IMR-90 (cell line): Measurements from ENCODE around the gene STX2. TPM values are rescaled to one million over a fixed set of nuclear protein-coding genes. Genes with fewer than 3 reads are reported as not detected.

Experiments used
- ATAC-seq: fragments of 200-7000 bp; cut with Tn5 transposase; 2 replicates; pipeline ENCODE4 v1.9.1; 2020; ENCODE audit warnings: low read depth, mild to moderate bottlenecking, moderate library complexity
- BruUV-seq: library from RNA; stranded (reverse); fragments of 400-500 nt; replicated peaks from 2 replicates; lab custom pipeline; 2021; lab: Mats Ljungman, UMichigan
- CTCF ChIA-PET: fragments of 300-600 bp; formaldehyde crosslinking; extraction: SDS; loops from one replicate; lab custom pipeline; 2021; ENCODE audit warnings: antibody characterized with exemption; lab: Yijun Ruan, JAX
- POLR2A ChIA-PET: fragments of 300-600 bp; sonication (Branson Sonifier 250); formaldehyde crosslinking; loops from one replicate; lab custom pipeline; 2022; ENCODE audit warnings: antibody characterized with exemption; ENCODE audit not compliant: unreplicated experiment; lab: Charles Lee
- DNase-seq: peaks from one replicate; pipeline ENCODE4 v3.0.0; 2013
- H2AFZ ChIP-seq: replicated peaks from 2 replicates; pipeline ENCODE3; 2013; ENCODE audit warnings: low read length, mild to moderate bottlenecking; ENCODE audit not compliant: poor library complexity
- H2AK5ac ChIP-seq: 2 replicates; pipeline ENCODE4 v1.6.1; 2013; ENCODE audit warnings: low read depth, low read length, inconsistent platforms
- H2AK9ac ChIP-seq: replicated peaks from 2 replicates; pipeline ENCODE3; 2013; ENCODE audit warnings: mild to moderate bottlenecking, low read depth, low read length, moderate library complexity; ENCODE audit not compliant: poor library complexity
- H2BK120ac ChIP-seq: 2 replicates; pipeline ENCODE4 v1.6.1; 2013; ENCODE audit warnings: low read depth, low read length, inconsistent platforms
- H2BK15ac ChIP-seq: 3 replicates; pipeline ENCODE4 v1.6.1; 2013; ENCODE audit warnings: low read depth, low read length, inconsistent platforms
- H2BK20ac ChIP-seq: 2 replicates; pipeline ENCODE4 v1.6.1; 2013; ENCODE audit warnings: low read depth, mild to moderate bottlenecking, inconsistent platforms, low read length, moderate library complexity
- H2BK5ac ChIP-seq: 2 replicates; pipeline ENCODE4 v1.6.1; 2013; ENCODE audit warnings: mild to moderate bottlenecking, low read depth, low read length, inconsistent platforms; ENCODE audit not compliant: poor library complexity, severe bottlenecking
- H3K14ac ChIP-seq: replicated peaks from 2 replicates; pipeline ENCODE4 v1.6.1; 2013; ENCODE audit warnings: low read depth, low read length, inconsistent platforms
- H3K18ac ChIP-seq: 2 replicates; pipeline ENCODE4 v1.6.1; 2013; ENCODE audit warnings: low read depth, low read length, control low read depth
- H3K23ac ChIP-seq: 2 replicates; pipeline ENCODE4 v1.6.1; 2013; ENCODE audit warnings: low read depth, low read length, inconsistent platforms
- H3K27ac ChIP-seq: 2 replicates; pipeline ENCODE4 v1.5.1; 2013; ENCODE audit warnings: mild to moderate bottlenecking, control low read depth, low read length; ENCODE audit not compliant: insufficient read depth
- H3K27me3 ChIP-seq: 2 replicates; pipeline ENCODE4 v1.6.1; 2013; ENCODE audit warnings: low read length; ENCODE audit not compliant: control insufficient read depth, insufficient read depth
- H3K36me3 ChIP-seq: 2 replicates; pipeline ENCODE4 v1.6.1; 2013; ENCODE audit warnings: low read length, mixed read lengths; ENCODE audit not compliant: control insufficient read depth, insufficient read depth
- H3K4ac ChIP-seq: 2 replicates; pipeline ENCODE4 v1.6.1; 2013; ENCODE audit warnings: low read depth, low read length, inconsistent platforms
- H3K4me1 ChIP-seq: 2 replicates; pipeline ENCODE4 v1.6.1; 2013; ENCODE audit warnings: low read length, mixed read lengths; ENCODE audit not compliant: control insufficient read depth, insufficient read depth
- H3K4me2 ChIP-seq: 2 replicates; pipeline ENCODE4 v1.6.1; 2013; ENCODE audit warnings: low read depth, mild to moderate bottlenecking, control low read depth, low read length, moderate library complexity
- H3K4me3 ChIP-seq: 2 replicates; pipeline ENCODE4 v1.5.1; 2013; ENCODE audit warnings: low read depth, mild to moderate bottlenecking, control low read depth, low read length, moderate library complexity; ENCODE audit not compliant: insufficient read depth
- H3K56ac ChIP-seq: 2 replicates; pipeline ENCODE4 v1.6.1; 2013; ENCODE audit warnings: low read length, inconsistent platforms; ENCODE audit not compliant: insufficient read depth; ENCODE audit errors: extremely low read depth
- H3K79me1 ChIP-seq, 2 experiments: 2 replicates each; pipeline ENCODE4 v1.6.1; 2013; ENCODE audit warnings: low read length in 2 of 2, inconsistent platforms in 1 of 2, low read depth in 1 of 2
- H3K9ac ChIP-seq: 2 replicates; pipeline ENCODE4 v1.6.1; 2013; ENCODE audit warnings: low read depth, low read length, control low read depth
- H3K9me1 ChIP-seq: 2 replicates; pipeline ENCODE4 v1.6.1; 2013; ENCODE audit warnings: low read length, inconsistent platforms; ENCODE audit not compliant: insufficient read depth
- H3K9me3 ChIP-seq: 2 replicates; pipeline ENCODE4 v1.6.1; 2013; ENCODE audit warnings: low read length; ENCODE audit not compliant: control insufficient read depth, insufficient read depth
- H4K20me1 ChIP-seq: 2 replicates; pipeline ENCODE4 v1.6.1; 2013; ENCODE audit warnings: low read length, inconsistent platforms; ENCODE audit not compliant: insufficient read depth
- H4K5ac ChIP-seq: 2 replicates; pipeline ENCODE4 v1.6.1; 2013; ENCODE audit warnings: mild to moderate bottlenecking, low read depth, low read length, control low read depth
- H4K8ac ChIP-seq, 2 experiments: 2 replicates each; pipeline ENCODE4 v1.6.1; 2013; ENCODE audit warnings: low read depth in 2 of 2, low read length in 2 of 2, control low read depth in 1 of 2, inconsistent platforms in 1 of 2
- H4K91ac ChIP-seq: 2 replicates; pipeline ENCODE4 v1.6.1; 2013; ENCODE audit warnings: low read depth, low read length, inconsistent platforms; ENCODE audit not compliant: insufficient read depth
- BHLHE40 ChIP-seq: fragments of 150-350 bp; IDR thresholded peaks from 2 replicates; pipeline ENCODE4 v1.6.1; 2016; ENCODE audit warnings: mild to moderate bottlenecking, low read depth, low read length
- CEBPB ChIP-seq: IDR thresholded peaks from 2 replicates; pipeline ENCODE4 v1.6.1; 2012; ENCODE audit warnings: low read depth, low read length, improper control_type of control experiment
- ELK1 ChIP-seq: fragments of 150-350 bp; IDR thresholded peaks from 2 replicates; pipeline ENCODE4 v1.6.1; 2016; ENCODE audit warnings: low read depth, mild to moderate bottlenecking, low read length, moderate library complexity, borderline replicate concordance
- MXI1 ChIP-seq: IDR thresholded peaks from 2 replicates; pipeline ENCODE4 v1.6.1; 2012; ENCODE audit warnings: low read depth, mild to moderate bottlenecking, low read length, moderate library complexity, borderline replicate concordance
- POLR2A ChIP-seq: IDR thresholded peaks from 2 replicates; pipeline ENCODE4 v1.6.1; 2012; ENCODE audit warnings: mild to moderate bottlenecking, low read depth, low read length
- RAD21 ChIP-seq: IDR thresholded peaks from 2 replicates; pipeline ENCODE4 v1.6.1; 2012; ENCODE audit warnings: low read length, improper control_type of control experiment
- RCOR1 ChIP-seq: IDR thresholded peaks from 2 replicates; pipeline ENCODE4 v1.6.1; 2012; ENCODE audit warnings: mild to moderate bottlenecking, low read length, improper control_type of control experiment; ENCODE audit not compliant: insufficient replicate concordance
- RFX5 ChIP-seq: IDR thresholded peaks from 2 replicates; pipeline ENCODE4 v1.8.0; 2012; ENCODE audit warnings: low read depth, mild to moderate bottlenecking, low read length, moderate library complexity
- USF2 ChIP-seq: fragments of 150-350 bp; IDR thresholded peaks from 2 replicates; pipeline ENCODE4 v1.6.1; 2017; ENCODE audit warnings: mild to moderate bottlenecking, antibody characterized with exemption, low read length, low read depth
- WGBS, 2 experiments: methylation state at CpG; one replicate each; pipeline versions ENCODE4 v1.1.5 to v1.1.7; 2013; ENCODE audit warnings: missing lambda C conversion rate in 2 of 2; ENCODE audit not compliant: insufficient read length in 1 of 2; ENCODE audit errors: extremely low coverage in 2 of 2; 5-methylcytosine and 5-hydroxymethylcytosine counted together
- dilution Hi-C: fragments of 300-500 bp; cut with HindIII; formaldehyde crosslinking; loops from one replicate; pipeline ENCODE4 v1.14.3; 2018; ENCODE audit warnings: low sequenced_read_pairs; ENCODE audit not compliant: unreplicated experiment
- in situ Hi-C: fragments of 300-500 bp; cut with MboI; formaldehyde crosslinking; loops from 3 replicates; pipeline ENCODE4 v1.14.3; 2019; ENCODE audit warnings: low sequenced_read_pairs, inconsistent platforms, mixed read lengths
- intact Hi-C: fragments of 100-400 bp; cut with micrococcal nuclease; formaldehyde crosslinking; loops from 2 replicates; pipeline ENCODE4 v1.10.0; 2022
- polyA plus RNA-seq, 3 experiments: library from polyadenylated mRNA; depleted of rRNA; stranded (reverse); fragments of >200 nt; gene quantifications; 2 replicates each; pipeline ENCODE4 v1.2.3, GENCODE V29; 2012; ENCODE audit warnings: low replicate concordance in 1 of 3
- total RNA-seq: library from RNA; depleted of rRNA; stranded (reverse); fragments of >200 nt; gene quantifications from 2 replicates; pipeline ENCODE4 v1.2.3, GENCODE V29; 2012
- TF ChIP-seq, protein P1 (sequence below): conservative IDR thresholded peaks from 2 replicates; pipeline ENCODE4 v1.5.1; 2012; ENCODE audit warnings: mild to moderate bottlenecking, low read depth, low read length, improper control_type of control experiment

The STX2 gene
- total and polyA plus RNA-seq, 2 of the 4 experiments (the other 2 are of a cell fraction): 26.9 to 32.5 TPM

DNA sequence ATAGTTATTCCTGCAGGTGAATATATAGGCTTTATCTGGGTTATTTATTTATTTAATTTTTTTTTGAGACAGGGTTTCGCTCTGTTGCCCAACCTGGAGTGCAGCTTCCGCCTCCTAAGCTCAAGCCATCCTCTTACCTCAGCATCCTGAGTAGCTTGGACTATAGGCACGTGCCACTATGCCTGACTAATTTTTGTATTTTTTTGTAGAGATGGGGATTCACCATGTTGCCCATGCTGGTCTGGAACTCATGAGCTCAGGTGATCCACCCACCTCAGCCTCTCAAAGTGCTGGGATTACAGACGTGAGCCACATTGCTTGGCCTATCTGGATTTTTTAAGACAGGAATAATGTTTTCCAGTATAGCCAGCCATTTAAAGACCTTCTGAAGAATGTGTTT is 34.8 kb upstream of the STX2 start:
- ChIA-PET POLR2A (no interaction called here), CTCF (no interaction called here)
- no peak overlapping the region for H4K91ac ChIP-seq
- no peak overlapping the region for H3K14ac ChIP-seq
- H4K8ac ChIP-seq: no peak overlapping the region
- peaks cover 6% of the 10 kb centered on the region; the same call in 1 of the 2 replicates for H3K9me1 ChIP-seq
- no peak overlapping the region for H3K4me2 ChIP-seq
- in situ Hi-C loops (no loop called here), dilution Hi-C loops (no loop called here), intact Hi-C loops (loop anchor here (5.0 kb wide), 1 partner anchor 97 kb away; no protein-coding TSS in a partner anchor)
- H2BK5ac ChIP-seq: no peak overlapping the region
- H4K20me1 ChIP-seq: peaks cover 27% of the 10 kb centered on the region
- H3K4ac ChIP-seq: no peak overlapping the region
- no peak overlapping the region for H2AK5ac ChIP-seq
- no peak overlapping the region for H2AFZ ChIP-seq
- H2AK9ac ChIP-seq: no peak overlapping the region
- H3K9ac ChIP-seq: no peak overlapping the region
- BruUV-seq: no TSS peak
- H2BK20ac ChIP-seq: no peak overlapping the region
- no peak overlapping the region for H3K18ac ChIP-seq
- ATAC-seq (no peak), DNase-seq (no peak)
- TF ChIP-seq CEBPB: no peak
- TF ChIP-seq RFX5: no peak
- no peak for TF ChIP-seq ELK1
- no peak for TF ChIP-seq BHLHE40
- TF ChIP-seq USF2: no peak
- no peak for TF ChIP-seq RAD21
- no peak for TF ChIP-seq MXI1
- no peak for TF ChIP-seq RCOR1
- no peak for TF ChIP-seq POLR2A
- TF ChIP-seq, protein P1, sequence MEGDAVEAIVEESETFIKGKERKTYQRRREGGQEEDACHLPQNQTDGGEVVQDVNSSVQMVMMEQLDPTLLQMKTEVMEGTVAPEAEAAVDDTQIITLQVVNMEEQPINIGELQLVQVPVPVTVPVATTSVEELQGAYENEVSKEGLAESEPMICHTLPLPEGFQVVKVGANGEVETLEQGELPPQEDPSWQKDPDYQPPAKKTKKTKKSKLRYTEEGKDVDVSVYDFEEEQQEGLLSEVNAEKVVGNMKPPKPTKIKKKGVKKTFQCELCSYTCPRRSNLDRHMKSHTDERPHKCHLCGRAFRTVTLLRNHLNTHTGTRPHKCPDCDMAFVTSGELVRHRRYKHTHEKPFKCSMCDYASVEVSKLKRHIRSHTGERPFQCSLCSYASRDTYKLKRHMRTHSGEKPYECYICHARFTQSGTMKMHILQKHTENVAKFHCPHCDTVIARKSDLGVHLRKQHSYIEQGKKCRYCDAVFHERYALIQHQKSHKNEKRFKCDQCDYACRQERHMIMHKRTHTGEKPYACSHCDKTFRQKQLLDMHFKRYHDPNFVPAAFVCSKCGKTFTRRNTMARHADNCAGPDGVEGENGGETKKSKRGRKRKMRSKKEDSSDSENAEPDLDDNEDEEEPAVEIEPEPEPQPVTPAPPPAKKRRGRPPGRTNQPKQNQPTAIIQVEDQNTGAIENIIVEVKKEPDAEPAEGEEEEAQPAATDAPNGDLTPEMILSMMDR: no peak
- H3K27ac ChIP-seq: no peak overlapping the region
- H2BK120ac ChIP-seq: no peak overlapping the region
- WGBS, 2 experiments: no CpG with 5 or more reads among the region's 4 CpGs
- no peak overlapping the region for H3K23ac ChIP-seq
- H3K27me3 ChIP-seq: no peaks in the 10 kb centered on the region
- no peak overlapping the region for H3K4me3 ChIP-seq
- no peak overlapping the region for H3K56ac ChIP-seq
- H3K9me3 ChIP-seq: no peaks in the 10 kb centered on the region
- peaks cover 11 to 32% of the 10 kb centered on the region in 2 experiments; a peak in 2 of 4 replicates for H3K79me1 ChIP-seq
- peaks cover 22% of the 10 kb centered on the region for H3K36me3 ChIP-seq
- no peak overlapping the region for H2BK15ac ChIP-seq
- no peaks in the 10 kb centered on the region for H3K4me1 ChIP-seq
- H4K5ac ChIP-seq: no peak overlapping the region
